GM23338 (cell line): ENCODE data around the gene TM9SF2. TPM values are rescaled to one million over a fixed set of nuclear protein-coding genes. Genes with fewer than 3 reads are reported as not detected.
A peak's percentile ranks its signal among the peaks of the same experiment; 100 is the strongest.
"Not testable (repeated sequence)": the region's sequence is repeated elsewhere in the genome, so short reads cannot be mapped to it uniquely, and the experiment has no call there.

ENCODE experiments used
- ATAC-seq: fragments of 200-7000 bp; cut with Tn5 transposase; 3 replicates; pipeline ENCODE4 v1.9.1; 2020
- DNase-seq: peaks from one replicate; pipeline ENCODE4 v3.0.0-alpha.2; 2015; ENCODE audit warnings: low spot score
- H2AFZ ChIP-seq: fragments of 200-600 bp; sonication (generic); 2 replicates; pipeline ENCODE4 v1.8.0; 2016; ENCODE audit warnings: antibody characterized with exemption, mild to moderate bottlenecking, moderate library complexity
- H3F3A ChIP-seq: fragments of 200-600 bp; sonication (generic); replicated peaks from 2 replicates; pipeline ENCODE4 v1.8.0; 2017; ENCODE audit warnings: antibody characterized with exemption, mixed run types, low read depth
- H3K27ac ChIP-seq: fragments of 200-600 bp; sonication (generic); 2 replicates; pipeline ENCODE4 v1.6.1; 2016; ENCODE audit warnings: low read depth
- H3K27me3 ChIP-seq: fragments of 200-600 bp; sonication (generic); 2 replicates; pipeline ENCODE4 v1.8.0; 2016; ENCODE audit warnings: mild to moderate bottlenecking, mixed run types, moderate library complexity; ENCODE audit not compliant: insufficient read depth
- H3K36me3 ChIP-seq: fragments of 200-600 bp; sonication (generic); 2 replicates; pipeline ENCODE4 v1.8.0; 2016; ENCODE audit warnings: mild to moderate bottlenecking; ENCODE audit not compliant: insufficient read depth
- H3K4me1 ChIP-seq: fragments of 200-600 bp; sonication (generic); 2 replicates; pipeline ENCODE4 v1.8.0; 2016; ENCODE audit warnings: mild to moderate bottlenecking, moderate library complexity; ENCODE audit not compliant: insufficient read depth
- H3K4me2 ChIP-seq: fragments of 200-600 bp; sonication (generic); 2 replicates; pipeline ENCODE4 v1.7.1; 2017; ENCODE audit warnings: mixed run types
- H3K4me3 ChIP-seq: fragments of 200-600 bp; sonication (generic); 2 replicates; pipeline ENCODE4 v1.6.1; 2016; ENCODE audit warnings: mixed run types
- H3K79me2 ChIP-seq: fragments of 200-600 bp; sonication (generic); replicated peaks from 2 replicates; pipeline ENCODE4 v1.8.0; 2017; ENCODE audit warnings: mild to moderate bottlenecking; ENCODE audit not compliant: insufficient read depth
- H3K9me2 ChIP-seq: fragments of 200-600 bp; sonication (generic); 2 replicates; pipeline ENCODE4 v1.8.0; 2017; ENCODE audit not compliant: insufficient read depth
- H4K20me1 ChIP-seq: fragments of 200-600 bp; sonication (generic); replicated peaks from 2 replicates; pipeline ENCODE4 v1.8.0; 2017; ENCODE audit warnings: mild to moderate bottlenecking; ENCODE audit not compliant: insufficient read depth
- H3K27ac Mint-ChIP-seq: 2 replicates; pipeline ENCODE4 v1.8.0; 2020; ENCODE audit warnings: inconsistent platforms, mild to moderate bottlenecking, moderate library complexity, mixed read lengths
- H3K27me3 Mint-ChIP-seq: 3 replicates; pipeline ENCODE4 v1.8.0; 2022; ENCODE audit warnings: low read depth, mild to moderate bottlenecking, moderate library complexity, mixed read lengths, inconsistent platforms; ENCODE audit not compliant: insufficient read depth, poor library complexity
- H3K36me3 Mint-ChIP-seq: 3 replicates; pipeline ENCODE4 v1.8.0; 2021; ENCODE audit warnings: low read depth, mild to moderate bottlenecking, inconsistent platforms, moderate library complexity, mixed read lengths
- H3K4me1 Mint-ChIP-seq: 3 replicates; pipeline ENCODE4 v1.8.0; 2020; ENCODE audit warnings: mild to moderate bottlenecking, inconsistent platforms, mixed read lengths
- H3K4me3 Mint-ChIP-seq: 3 replicates; pipeline ENCODE4 v1.8.0; 2021; ENCODE audit warnings: moderate library complexity, mild to moderate bottlenecking, inconsistent platforms, mixed read lengths
- H3K9me3 Mint-ChIP-seq: 3 replicates; pipeline ENCODE4 v1.8.0; 2020; ENCODE audit warnings: moderate library complexity, mild to moderate bottlenecking, inconsistent platforms, mixed read lengths
- CTCF ChIP-seq, 2 experiments: fragments of 200-600 bp in 1 of 2; sonication (generic) in 1 of 2; conservative IDR thresholded peaks; 2 replicates each; pipeline versions ENCODE4 v1.5.1 to v1.6.1; 2016 to 2017; ENCODE audit warnings: antibody characterized with exemption in 2 of 2, low read depth in 2 of 2, mild to moderate bottlenecking in 2 of 2, moderate library complexity in 1 of 2
- ETS1 ChIP-seq: IDR thresholded peaks from 2 replicates; pipeline ENCODE4 v1.6.1; 2016; ENCODE audit warnings: antibody characterized with exemption
- EZH2 ChIP-seq: fragments of 200-600 bp; sonication (generic); IDR thresholded peaks from one replicate; pipeline ENCODE4 v1.8.0; 2017; ENCODE audit warnings: antibody characterized with exemption, mild to moderate bottlenecking, low read depth; ENCODE audit not compliant: unreplicated experiment
- EZH2phosphoT487 ChIP-seq: fragments of 200-600 bp; sonication (generic); IDR thresholded peaks from one replicate; pipeline ENCODE4 v1.8.1; 2018; ENCODE audit warnings: antibody characterized with exemption; ENCODE audit not compliant: unreplicated experiment
- JUNB ChIP-seq: IDR thresholded peaks from one replicate; pipeline ENCODE4 v1.6.1; 2016; ENCODE audit warnings: antibody characterized with exemption; ENCODE audit not compliant: unreplicated experiment
- NANOG ChIP-seq: IDR thresholded peaks from 2 replicates; pipeline ENCODE4 v1.6.1; 2016; ENCODE audit warnings: antibody characterized with exemption, borderline replicate concordance
- POLR2AphosphoS5 ChIP-seq: IDR thresholded peaks from 2 replicates; pipeline ENCODE4 v1.6.1; 2016; ENCODE audit warnings: antibody characterized with exemption, low read depth
- REST ChIP-seq: IDR thresholded peaks from one replicate; pipeline ENCODE4 v1.6.1; 2018; ENCODE audit warnings: antibody characterized with exemption; ENCODE audit not compliant: unreplicated experiment
- STAT1 ChIP-seq: IDR thresholded peaks from one replicate; pipeline ENCODE4 v1.6.1; 2016; ENCODE audit warnings: antibody characterized with exemption; ENCODE audit not compliant: unreplicated experiment
- ZNF114 ChIP-seq: fragments of 250-450 bp; sonication (Bioruptor Pico); IDR thresholded peaks from 2 replicates; pipeline ENCODE4 v1.5.0; 2020; ENCODE audit warnings: mild to moderate bottlenecking, moderate library complexity
- polyA plus RNA-seq: library from polyadenylated mRNA; unstranded; fragments of >200 nt; fragmentation: Nextera tagmentation; extraction: Ambion mirVana; gene quantifications from 2 replicates; pipeline ENCODE4 v1.2.1, GENCODE V29; 2016
- total RNA-seq: library from RNA; depleted of rRNA; stranded (reverse); fragments of >200 nt; shearing (Covaris generic); gene quantifications from 2 replicates; pipeline ENCODE4 v1.2.3, GENCODE V29; 2014

TM9SF2 gene
- total and polyA plus RNA-seq, 2 experiments from 2014 or later = 50.5 to 115 TPM

- TF ChIP-seq POLR2AphosphoS5 (no peak), STAT1 (no peak), NANOG (no peak), EZH2phosphoT487 (no peak), ZNF114 (CRISPR knock-in tag) (no peak), JUNB (no peak), EZH2 (no peak), ETS1 (no peak), REST (no peak)
Observed at GRCh38 chr13:99454518-99455183, 46.6 kb upstream of the TM9SF2 start (continued).

GRCh38 chr13:99459099-99459850 is 42.0 kb upstream of the TM9SF2 start:
- Histone ChIP-seq H3F3A (no peaks in the 10 kb centered on the region), H3K79me2 (no peaks in the 10 kb centered on the region), H4K20me1 (no peaks in the 10 kb centered on the region), H3K4me1 (no peaks in the 10 kb centered on the region), H2AFZ (peak overlapping the region; percentile 25), H3K36me3 (no peaks in the 10 kb centered on the region), H3K4me2 (no peak overlapping the region), H3K27ac (no peak overlapping the region), H3K9me2 (no peaks in the 10 kb centered on the region), H3K27me3 (no peaks in the 10 kb centered on the region), H3K4me3 (no peak overlapping the region)
- no peak overlapping the region for H3K27ac Mint-ChIP-seq
- H3K27me3 Mint-ChIP-seq = no peaks in the 10 kb centered on the region
- DNase-seq (no peak), ATAC-seq (peak; percentile 59)
- H3K9me3 Mint-ChIP-seq = no peaks in the 10 kb centered on the region; the same call in 2 of the 3 replicates
- H3K4me1 Mint-ChIP-seq = 0 out of 3 replicates have a peak, but pooled peaks cover 3% of the 10 kb centered on the region
- peak; percentile 11 to 28; a peak in 2 of 4 replicates for TF ChIP-seq CTCF (conservative IDR thresholded peaks at IDR 0.05; ENCODE audit: low read depth in 2 of 2)
- TF ChIP-seq EZH2phosphoT487 = no peak
- H3K4me3 Mint-ChIP-seq = no peak overlapping the region
- H3K36me3 Mint-ChIP-seq = no peaks in the 10 kb centered on the region

DNA sequence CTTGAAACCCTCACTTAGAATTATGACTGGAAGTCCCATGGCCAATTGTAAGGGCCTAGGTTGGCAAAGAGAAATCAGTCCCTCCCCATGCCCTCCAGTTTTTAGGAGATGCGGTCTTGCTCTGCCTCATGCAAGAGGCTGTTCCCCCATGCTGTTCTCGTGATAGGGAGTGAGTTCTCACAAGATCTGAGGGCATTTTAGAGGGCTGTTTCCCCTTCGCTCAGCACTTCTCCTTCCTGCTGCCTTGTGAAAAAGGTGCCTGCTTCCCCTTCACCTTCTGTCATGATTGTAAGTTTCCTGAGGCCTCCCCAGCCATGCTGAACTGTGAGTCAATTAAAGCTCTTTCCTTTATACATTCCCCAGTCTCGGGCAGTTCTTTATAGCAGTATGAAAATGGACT is 40.5 kb upstream of the TM9SF2 start:
- H3K27ac Mint-ChIP-seq, H3K4me2 ChIP-seq, ATAC-seq, H3K27me3 ChIP-seq, H3K9me2 ChIP-seq, H3K9me3 Mint-ChIP-seq, H3F3A ChIP-seq, DNase-seq, H3K79me2 ChIP-seq, H3K4me3 ChIP-seq, H3K4me1 Mint-ChIP-seq, H3K36me3 Mint-ChIP-seq, H3K27me3 Mint-ChIP-seq, H4K20me1 ChIP-seq, H3K4me1 ChIP-seq, H3K27ac ChIP-seq, H3K36me3 ChIP-seq, H3K4me3 Mint-ChIP-seq: not testable (repeated sequence)
- peak overlapping the region; percentile 74; the same call in 1 of the 2 replicates for H2AFZ ChIP-seq
